ENCODE measurements around the gene PLPPR4.
"Not testable (repeated sequence)": the region's sequence is repeated elsewhere in the genome, so short reads cannot be mapped to it uniquely, and the experiment has no call there.

Gene PLPPR4

GRCh38 chr1:99246152-99246551 is 18.1 kb upstream of the PLPPR4 start:
- CTCF ChIA-PET: no interaction called here
- POLR2A ChIA-PET: no interaction called here
- no peak for DNase-seq (ENCODE audit: extremely low spot score)
- no peak for TF ChIP-seq FOXA1 (IDR thresholded peaks at IDR 0.05)
- TF ChIP-seq ZNF384 (IDR thresholded peaks at IDR 0.05): no peak
- no peak for TF ChIP-seq NFRKB (IDR thresholded peaks at IDR 0.05)
- no peak for TF ChIP-seq HDGF (IDR thresholded peaks at IDR 0.05; ENCODE audit: borderline replicate concordance)
- TF ChIP-seq BHLHE40 (IDR thresholded peaks at IDR 0.05; ENCODE audit: borderline replicate concordance): no peak
- no peak for TF ChIP-seq CTBP1 (IDR thresholded peaks at IDR 0.05; ENCODE audit: borderline replicate concordance)
- no peak for TF ChIP-seq TARDBP (IDR thresholded peaks at IDR 0.05)
- no peak for TF ChIP-seq SUZ12 (IDR thresholded peaks at IDR 0.05)
- TF ChIP-seq, protein P1, sequence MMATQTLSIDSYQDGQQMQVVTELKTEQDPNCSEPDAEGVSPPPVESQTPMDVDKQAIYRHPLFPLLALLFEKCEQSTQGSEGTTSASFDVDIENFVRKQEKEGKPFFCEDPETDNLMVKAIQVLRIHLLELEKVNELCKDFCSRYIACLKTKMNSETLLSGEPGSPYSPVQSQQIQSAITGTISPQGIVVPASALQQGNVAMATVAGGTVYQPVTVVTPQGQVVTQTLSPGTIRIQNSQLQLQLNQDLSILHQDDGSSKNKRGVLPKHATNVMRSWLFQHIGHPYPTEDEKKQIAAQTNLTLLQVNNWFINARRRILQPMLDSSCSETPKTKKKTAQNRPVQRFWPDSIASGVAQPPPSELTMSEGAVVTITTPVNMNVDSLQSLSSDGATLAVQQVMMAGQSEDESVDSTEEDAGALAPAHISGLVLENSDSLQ (IDR thresholded peaks at IDR 0.05): no peak
- no peak for TF ChIP-seq ARNT (IDR thresholded peaks at IDR 0.05)
- no peak for TF ChIP-seq L3MBTL2 (conservative IDR thresholded peaks at IDR 0.05)
- no peak for TF ChIP-seq FOXM1 (IDR thresholded peaks at IDR 0.05; ENCODE audit: borderline replicate concordance)
- TF ChIP-seq ELF4 (IDR thresholded peaks at IDR 0.05): no peak
- no peak for TF ChIP-seq SP1 (IDR thresholded peaks at IDR 0.05)
- no peak for TF ChIP-seq LEF1 (IDR thresholded peaks at IDR 0.05; ENCODE audit: borderline replicate concordance)
- TF ChIP-seq FOXK2 (IDR thresholded peaks at IDR 0.05): no peak

DNA sequence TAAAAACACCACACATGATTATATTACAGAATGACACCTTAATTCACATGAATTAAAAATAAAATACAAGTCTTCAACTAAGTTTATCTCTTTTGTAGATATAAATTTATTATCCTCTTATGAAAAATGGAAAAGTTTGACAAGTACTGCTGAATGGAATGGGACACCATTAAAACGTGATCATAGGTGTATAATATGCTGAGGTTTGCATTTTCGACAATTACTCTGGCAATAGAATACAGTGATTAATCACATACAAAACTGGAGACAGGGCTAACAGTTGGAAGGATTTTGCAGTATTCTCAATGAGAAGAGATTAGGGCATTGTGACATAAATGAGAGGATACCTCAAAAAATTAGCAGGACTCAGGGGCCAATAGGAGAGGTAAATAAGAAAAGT is 17.1 kb upstream of the PLPPR4 start:
- no peak for TF ChIP-seq HDGF (IDR thresholded peaks at IDR 0.05; ENCODE audit: borderline replicate concordance)
- TF ChIP-seq, protein P1 (IDR thresholded peaks at IDR 0.05): no peak
- no peak for TF ChIP-seq TARDBP (IDR thresholded peaks at IDR 0.05)
- TF ChIP-seq CTBP1 (IDR thresholded peaks at IDR 0.05; ENCODE audit: borderline replicate concordance): no peak
- no peak for TF ChIP-seq FOXA1 (IDR thresholded peaks at IDR 0.05)
- no peak for TF ChIP-seq ZNF384 (IDR thresholded peaks at IDR 0.05)
- no peak for TF ChIP-seq L3MBTL2 (conservative IDR thresholded peaks at IDR 0.05)
- TF ChIP-seq ARNT (IDR thresholded peaks at IDR 0.05): no peak
- no peak for TF ChIP-seq SP1 (IDR thresholded peaks at IDR 0.05)
- TF ChIP-seq ELF4 (IDR thresholded peaks at IDR 0.05): no peak
- no peak for TF ChIP-seq NFRKB (IDR thresholded peaks at IDR 0.05)
- no peak for TF ChIP-seq BHLHE40 (IDR thresholded peaks at IDR 0.05; ENCODE audit: borderline replicate concordance)
- TF ChIP-seq FOXM1 (IDR thresholded peaks at IDR 0.05; ENCODE audit: borderline replicate concordance): no peak
- no peak for TF ChIP-seq LEF1 (IDR thresholded peaks at IDR 0.05; ENCODE audit: borderline replicate concordance)
- TF ChIP-seq SUZ12 (IDR thresholded peaks at IDR 0.05): no peak
- TF ChIP-seq FOXK2 (IDR thresholded peaks at IDR 0.05): no peak
- ChIA-PET POLR2A (no interaction called here), CTCF (interaction anchor here (0.6 kb wide), 1 partner anchor 442 kb away, joined by 3 read pairs; no protein-coding TSS in a partner anchor)
- DNase-seq (ENCODE audit: extremely low spot score): no peak

GRCh38 chr1:99250728-99251127 is 13.6 kb upstream of the PLPPR4 start:
- POLR2A ChIA-PET: no interaction called here
- CTCF ChIA-PET: no interaction called here
- TF ChIP-seq SUZ12 (IDR thresholded peaks at IDR 0.05): no peak
- TF ChIP-seq SP1 (IDR thresholded peaks at IDR 0.05): no peak
- TF ChIP-seq, protein P1 (IDR thresholded peaks at IDR 0.05): no peak
- no peak for TF ChIP-seq L3MBTL2 (conservative IDR thresholded peaks at IDR 0.05)
- no peak for TF ChIP-seq FOXM1 (IDR thresholded peaks at IDR 0.05; ENCODE audit: borderline replicate concordance)
- TF ChIP-seq ARNT (IDR thresholded peaks at IDR 0.05): no peak
- TF ChIP-seq ZNF384 (IDR thresholded peaks at IDR 0.05): no peak
- no peak for TF ChIP-seq FOXA1 (IDR thresholded peaks at IDR 0.05)
- no peak for TF ChIP-seq NFRKB (IDR thresholded peaks at IDR 0.05)
- no peak for TF ChIP-seq TARDBP (IDR thresholded peaks at IDR 0.05)
- DNase-seq (ENCODE audit: extremely low spot score): no peak

DNA sequence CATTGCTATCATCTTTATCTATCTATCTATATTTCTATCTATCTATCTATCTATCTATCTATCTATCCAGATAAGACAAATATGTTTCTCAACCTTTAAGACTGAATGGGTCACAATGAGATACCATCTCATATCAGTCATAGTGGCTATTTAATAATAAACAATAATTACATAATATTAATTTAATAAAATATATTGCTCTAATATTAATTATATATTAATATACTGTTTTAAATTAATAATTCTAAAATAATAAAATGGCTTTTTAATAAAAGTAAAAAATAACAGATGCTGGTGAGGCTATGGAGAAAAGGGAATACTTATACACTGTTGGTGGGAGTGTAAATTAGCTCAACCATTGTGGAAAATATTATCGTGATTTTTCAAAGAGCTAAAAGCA is 13.0 kb upstream of the PLPPR4 start:
- CTCF ChIA-PET: no interaction called here

GRCh38 chr1:99252630-99253029 is 11.7 kb upstream of the PLPPR4 start:
- TF ChIP-seq SUZ12 (IDR thresholded peaks at IDR 0.05) (no peak), ARNT (IDR thresholded peaks at IDR 0.05) (no peak), NFRKB (IDR thresholded peaks at IDR 0.05) (no peak), FOXA1 (IDR thresholded peaks at IDR 0.05) (no peak), FOXM1 (IDR thresholded peaks at IDR 0.05; ENCODE audit: borderline replicate concordance) (no peak)
- ChIA-PET POLR2A (interaction anchor here (1.2 kb wide), 1 partner anchor 12 kb away, joined by 3 read pairs; the partner anchor contains the start of gene PLPPR4), CTCF (interaction anchor here (0.7 kb wide), 1 partner anchor 95 kb away, joined by 3 read pairs; no protein-coding TSS in a partner anchor)
- no peak for DNase-seq (ENCODE audit: extremely low spot score)

More for the DNA sequence above, 13.0 kb upstream of the PLPPR4 start:
- TF ChIP-seq FOXK2 (IDR thresholded peaks at IDR 0.05) (no peak), SUZ12 (IDR thresholded peaks at IDR 0.05) (no peak), ELF4 (IDR thresholded peaks at IDR 0.05) (no peak), FOXM1 (IDR thresholded peaks at IDR 0.05; ENCODE audit: borderline replicate concordance) (no peak), BHLHE40 (IDR thresholded peaks at IDR 0.05; ENCODE audit: borderline replicate concordance) (no peak), FOXA1 (IDR thresholded peaks at IDR 0.05) (no peak), CTBP1 (IDR thresholded peaks at IDR 0.05; ENCODE audit: borderline replicate concordance) (no peak), L3MBTL2 (conservative IDR thresholded peaks at IDR 0.05) (no peak), LEF1 (IDR thresholded peaks at IDR 0.05; ENCODE audit: borderline replicate concordance) (no peak), ZNF384 (IDR thresholded peaks at IDR 0.05) (no peak), NFRKB (IDR thresholded peaks at IDR 0.05) (no peak), SP1 (IDR thresholded peaks at IDR 0.05) (no peak), HDGF (IDR thresholded peaks at IDR 0.05; ENCODE audit: borderline replicate concordance) (no peak)
- TF ChIP-seq, protein P1 (IDR thresholded peaks at IDR 0.05): no peak
- no peak for DNase-seq (ENCODE audit: extremely low spot score)
- POLR2A ChIA-PET: no interaction called here

GRCh38 chr1:99260402-99260801 is 3.9 kb upstream of the PLPPR4 start:
- CTCF ChIA-PET; DNase-seq (ENCODE audit: extremely low spot score); POLR2A ChIA-PET: not testable (repeated sequence)

Data from HEK293T (cell line).